Heart left ventricle (tissue), 16 donors: ENCODE results near the gene VCX. TPM values are rescaled to one million over a fixed set of nuclear protein-coding genes. Genes with fewer than 3 reads are reported as not detected.

Source experiments
- ATAC-seq, 4 donors: fragments of 200-7000 bp; cut with Tn5 transposase; one replicate each; pipeline ENCODE4 v1.9.1; 2020 to 2022; ENCODE audit warnings: moderate library complexity in 4 of 4, mild to moderate bottlenecking in 3 of 4, moderate number of reproducible peaks in 1 of 4
- DNase-seq, 5 donors: peaks; one replicate each; pipeline ENCODE4 v3.0.0-alpha.2; 2020
- H3K27ac ChIP-seq, 12 donors: fragments of 200-600 bp; sonication (generic) in 4 of 12; one replicate each; pipeline versions ENCODE4 v1.5.0 to v1.8.0; 2016 to 2022; ENCODE audit warnings: mild to moderate bottlenecking in 2 of 12
- H3K27me3 ChIP-seq, 9 donors: fragments of 200-600 bp; sonication (generic) in 2 of 9; one replicate each; pipeline versions ENCODE4 v1.5.1 to v1.8.0; 2016 to 2022; ENCODE audit warnings: mild to moderate bottlenecking in 3 of 9
- H3K36me3 ChIP-seq, 9 donors: fragments of 200-600 bp; sonication (generic) in 2 of 9; one replicate each; pipeline versions ENCODE4 v1.5.0 to v1.8.0; 2018 to 2022; ENCODE audit warnings: mild to moderate bottlenecking in 2 of 9
- H3K4me1 ChIP-seq, 12 donors: fragments of 200-600 bp; sonication (generic) in 4 of 12; one replicate each; pipeline versions ENCODE4 v1.5.0 to v1.8.0; 2016 to 2022; ENCODE audit warnings: mild to moderate bottlenecking in 3 of 12
- H3K4me3 ChIP-seq, 12 donors: fragments of 200-600 bp; sonication (generic) in 4 of 12; one replicate each; pipeline versions ENCODE4 v1.5.0 to v1.8.0; 2017 to 2022; ENCODE audit warnings: mild to moderate bottlenecking in 9 of 12, moderate library complexity in 4 of 12
- H3K9me3 ChIP-seq, 12 donors: fragments of 200-600 bp; sonication (generic) in 4 of 12; one replicate each; pipeline versions ENCODE4 v1.5.0 to v1.8.0; 2016 to 2022; ENCODE audit warnings: mild to moderate bottlenecking in 1 of 12
- CTCF ChIP-seq, 12 donors: fragments of 200-600 bp; sonication (generic) in 4 of 12; IDR thresholded peaks; one replicate each; pipeline versions ENCODE4 v1.5.0 to v1.8.0; 2018 to 2022; ENCODE audit warnings: antibody characterized with exemption in 12 of 12, mild to moderate bottlenecking in 5 of 12
- POLR2A ChIP-seq, 2 donors: fragments of 450-650 bp; IDR thresholded peaks; one replicate each; pipeline ENCODE4 v1.6.1; 2017; ENCODE audit warnings: antibody characterized with exemption in 2 of 2, mild to moderate bottlenecking in 2 of 2, moderate library complexity in 2 of 2
- WGBS, 4 donors: extraction: QIAGEN DNeasy Blood & Tissue Kit in 2 of 4; methylation state at CpG; one replicate each; pipeline versions ENCODE4 v1.1.5 to v1.1.7; 2013 to 2018; 5-methylcytosine and 5-hydroxymethylcytosine counted together
- intact Hi-C, 10 donors: fragments of 100-400 bp; cut with DNase I; formaldehyde crosslinking; loops; one replicate each; pipeline versions ENCODE4 v1.11.1 to v1.14.2; 2022
- polyA plus RNA-seq, 2 donors: library from polyadenylated mRNA; stranded (reverse); fragments of 200-250 nt; gene quantifications; one replicate each; pipeline ENCODE4 v1.2.3, GENCODE V29; 2013
- total RNA-seq, 9 donors: library from RNA; depleted of rRNA in 2 of 9; stranded (reverse); fragments of >200 nt in 2 of 9; fragmentation: NEBNext Ultra II Directional in 3 of 9; extraction: Animal tissue kit (Norgen Biotek cat#: 25700) in 3 of 9; gene quantifications; one replicate each; pipeline versions ENCODE4 v1.1.0 to v1.2.4, GENCODE V29; 2016 to 2023
- donor health status: ischemic (EF 13 %, LVEDD 7.1; RV severe dilation, severe dysfunction).
- donor health status: healthy with polysubstance abuse.
- donor health status: DM: no; HTN: yes; CAD: no.
- donor health status: DM: no; HTN: no; CAD: no.
- donor health status: ischemic (EF 25% LVEDD 6.9; RV normal size, moderate dysfunction).
- donor health status: ischemic (EF 25% LVEDD 5.7; RV mildly dilated, moderate dysfunction).
- donor health status: healthy.
- donor health status: DM: yes; HTN: yes; CAD: no.
- donor health status: ischemic (EF 35%, LVEDD 5.7; RV mildly dilated, moderate dysfunction).
- donor health status: nonischemic (EF 11% LVEDD 7.7; RV severe dilation, severe dysfunction).
- donor health status: DM: yes; HTN: yes; CAD: no.
- donor health status: PGD.
- donor health status: ischemic (EF 29% LVEDD 5.4; RV normal size, mild dysfunction).
- donor health status: nonischemic (EF 23%, LVEDD 6.1; RV moderate dilation, normal function).

Gene VCX
- total and polyA plus RNA-seq, 11 donors, result not detected

DNA sequence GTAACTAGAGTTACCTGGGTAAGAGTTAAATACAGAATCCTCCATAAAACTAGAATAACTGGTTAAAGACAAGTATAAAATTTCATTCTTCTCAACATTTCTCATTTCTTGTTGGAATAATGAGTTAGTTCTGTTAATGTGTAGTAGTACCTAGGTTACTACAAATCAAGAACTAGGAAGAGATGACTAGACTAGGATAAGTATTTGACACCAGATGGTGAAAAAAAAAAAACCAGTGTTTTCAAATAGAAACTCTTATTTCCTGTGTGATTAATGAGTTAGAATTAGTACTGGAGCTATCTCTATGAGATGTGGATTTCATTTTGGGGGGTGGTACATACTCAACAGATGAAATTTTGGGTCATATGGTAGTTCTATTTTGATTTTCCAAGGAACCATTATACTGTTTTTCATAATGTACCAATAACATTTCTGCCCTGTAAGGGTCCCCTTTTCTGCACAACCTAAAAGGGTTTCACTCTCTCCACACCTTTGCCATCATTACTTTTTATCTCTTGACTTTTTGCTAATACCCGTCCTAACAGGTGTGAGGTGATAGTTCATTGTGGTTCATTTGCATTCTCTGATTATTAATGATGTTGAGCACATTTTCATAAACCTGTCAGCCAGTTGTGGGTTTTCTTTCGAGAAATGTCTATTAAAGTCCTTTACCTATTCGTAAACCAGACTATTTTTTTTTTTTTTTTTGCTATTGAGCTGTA is 1.7 kb upstream of the VCX start:
- Histone ChIP-seq H3K9me3 (no peaks in the 10 kb centered on the region), H3K27ac (no peak overlapping the region), H3K4me3 (no peak overlapping the region), H3K36me3 (no peaks in the 10 kb centered on the region), H3K4me1 (no peaks in the 10 kb centered on the region), H3K27me3 (no peaks in the 10 kb centered on the region)
- TF ChIP-seq POLR2A (IDR thresholded peaks at IDR 0.05), result no peak
- TF ChIP-seq CTCF (IDR thresholded peaks at IDR 0.05), result no peak
- DNase-seq (no peak), ATAC-seq (no peak)
- intact Hi-C loops, result no loop called here
- 73 to 83% (median 77%) methylated on average over 3 of the region's 3 CpGs for WGBS, 4 donors

GRCh38 chrX:7852166-7852565 is 9.2 kb downstream of the VCX start:
- H3K36me3 ChIP-seq, result no peaks in the 10 kb centered on the region
- no peaks in the 10 kb centered on the region for H3K9me3 ChIP-seq
- DNase-seq (no peak), ATAC-seq (no peak)
- no peaks in the 10 kb centered on the region for H3K27me3 ChIP-seq
- 23 to 35% (median 29%) methylated on average over 1 of the region's 1 CpG for WGBS, 4 donors
- no peaks in the 10 kb centered on the region for H3K4me1 ChIP-seq
- H3K27ac ChIP-seq, result no peak overlapping the region
- intact Hi-C loops, result no loop called here
- no peak overlapping the region for H3K4me3 ChIP-seq
- TF ChIP-seq POLR2A (IDR thresholded peaks at IDR 0.05) (no peak), CTCF (IDR thresholded peaks at IDR 0.05) (no peak)

- ATAC-seq (no peak), DNase-seq (no peak)
- no peak overlapping the region for H3K4me3 ChIP-seq
- WGBS, 4 donors, result 51 to 64% (median 58%) methylated on average over 4 of the region's 4 CpGs
- TF ChIP-seq POLR2A (IDR thresholded peaks at IDR 0.05) (no peak), CTCF (IDR thresholded peaks at IDR 0.05) (no peak)
- H3K27ac ChIP-seq, result no peak overlapping the region
- H3K4me1 ChIP-seq, result no peaks in the 10 kb centered on the region
- H3K9me3 ChIP-seq, result peaks cover 0 to 5% (median 0%) of the 10 kb centered on the region in 12 donors
- H3K36me3 ChIP-seq, result no peaks in the 10 kb centered on the region
- H3K27me3 ChIP-seq, result no peaks in the 10 kb centered on the region
- intact Hi-C loops, result no loop called here
These were observed 29.1 kb downstream of the VCX start for GRCh38 chrX:7872042-7872441.

DNA sequence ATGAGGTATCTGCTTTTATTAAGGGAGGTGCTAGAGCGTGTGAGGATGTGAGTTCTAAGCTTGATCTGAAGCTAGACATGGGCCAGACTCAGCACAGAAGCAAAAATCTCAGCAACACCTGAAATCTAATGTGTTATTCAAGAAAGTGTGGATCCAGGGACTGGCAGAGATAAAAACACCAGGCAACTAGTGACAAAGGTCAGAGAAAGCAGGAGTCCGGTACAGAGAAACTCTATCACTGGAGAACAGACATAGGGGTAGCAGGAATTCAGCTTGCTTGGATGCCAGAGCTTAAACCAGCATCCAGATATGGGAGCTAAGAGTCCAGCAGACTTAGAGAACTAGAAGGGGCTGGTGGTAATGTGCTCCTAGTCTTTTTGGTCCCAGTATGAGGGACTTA is 34.0 kb downstream of the VCX start:
- Histone ChIP-seq H3K4me3 (no peak overlapping the region), H3K9me3 (no peaks in the 10 kb centered on the region), H3K27me3 (no peaks in the 10 kb centered on the region), H3K4me1 (no peaks in the 10 kb centered on the region), H3K27ac (no peak overlapping the region), H3K36me3 (no peaks in the 10 kb centered on the region)
- intact Hi-C loops, result no loop called here
- TF ChIP-seq CTCF (IDR thresholded peaks at IDR 0.05) (no peak), POLR2A (IDR thresholded peaks at IDR 0.05) (no peak)
- WGBS, 4 donors, result 55 to 72% (median 59%) methylated on average over 2 of the region's 2 CpGs
- ATAC-seq (no peak), DNase-seq (no peak)
